HG03196 (cell line): Measurements from ENCODE around the gene HARBI1.

Experiments
- ATAC-seq: cut with Tn5 transposase; IDR thresholded peaks from one replicate; pipeline ENCODE4 v1.9.1; 2021; ENCODE audit not compliant: unreplicated experiment

HARBI1 gene

DNA sequence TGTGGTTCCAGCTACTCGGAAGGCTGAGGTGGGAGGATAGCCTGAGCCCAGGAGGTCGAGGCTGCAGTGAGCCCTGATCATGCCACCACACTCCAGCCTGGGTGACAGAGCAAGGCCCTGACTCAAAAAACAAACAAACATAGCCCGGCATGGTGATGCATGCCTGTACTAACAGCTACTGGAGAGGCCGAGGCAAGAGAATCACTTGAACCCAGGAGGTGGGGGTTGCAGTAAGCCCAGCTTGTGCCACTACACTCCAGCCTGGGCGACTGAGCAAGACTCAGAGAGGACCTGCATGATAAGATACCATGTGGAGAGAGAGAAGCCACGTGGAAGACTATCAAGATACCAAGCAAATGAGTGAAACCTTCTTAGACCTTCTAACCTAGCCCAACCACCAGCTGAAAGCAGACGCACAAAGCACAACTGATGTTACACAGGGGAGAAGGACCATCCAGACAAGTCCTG lies 59.3 kb downstream of the HARBI1 start:
- no peak for ATAC-seq

DNA sequence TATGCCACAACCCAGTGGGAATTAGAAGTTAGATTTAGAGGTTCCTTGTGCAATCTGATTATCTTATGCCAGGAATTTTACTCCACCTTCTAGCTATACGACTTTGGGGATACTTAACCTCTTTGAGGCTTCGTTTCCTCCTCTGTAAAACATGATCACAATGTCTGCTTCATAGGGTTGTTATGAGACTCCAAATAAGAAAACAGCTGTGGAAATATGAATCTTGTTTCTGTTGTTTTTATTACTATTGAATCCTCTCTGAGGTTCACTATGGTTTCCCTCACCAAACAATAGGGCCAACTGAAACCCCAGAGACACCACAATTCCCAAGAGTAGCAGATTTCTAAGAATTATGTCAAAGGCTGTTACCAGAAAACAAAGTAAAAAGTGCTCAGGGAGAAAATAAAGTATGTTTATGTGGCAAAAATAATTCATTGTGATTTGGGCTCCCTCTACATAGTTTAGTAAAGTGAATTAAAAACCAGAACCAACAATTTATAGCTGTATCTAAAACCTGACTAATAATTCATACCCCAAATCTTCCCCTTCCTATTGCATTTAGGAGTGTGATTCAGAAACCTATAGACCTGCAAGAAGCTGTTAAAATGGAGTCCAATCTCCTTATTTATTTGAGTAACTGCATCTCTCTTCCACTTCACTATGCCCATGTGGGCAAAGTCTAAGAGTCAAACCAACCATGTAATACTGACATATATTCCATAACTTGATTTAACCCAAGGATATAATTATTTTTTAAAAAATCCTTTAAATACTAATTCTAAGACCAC lies 61.6 kb downstream of the HARBI1 start:
- ATAC-seq, result peak; percentile 45

DNA sequence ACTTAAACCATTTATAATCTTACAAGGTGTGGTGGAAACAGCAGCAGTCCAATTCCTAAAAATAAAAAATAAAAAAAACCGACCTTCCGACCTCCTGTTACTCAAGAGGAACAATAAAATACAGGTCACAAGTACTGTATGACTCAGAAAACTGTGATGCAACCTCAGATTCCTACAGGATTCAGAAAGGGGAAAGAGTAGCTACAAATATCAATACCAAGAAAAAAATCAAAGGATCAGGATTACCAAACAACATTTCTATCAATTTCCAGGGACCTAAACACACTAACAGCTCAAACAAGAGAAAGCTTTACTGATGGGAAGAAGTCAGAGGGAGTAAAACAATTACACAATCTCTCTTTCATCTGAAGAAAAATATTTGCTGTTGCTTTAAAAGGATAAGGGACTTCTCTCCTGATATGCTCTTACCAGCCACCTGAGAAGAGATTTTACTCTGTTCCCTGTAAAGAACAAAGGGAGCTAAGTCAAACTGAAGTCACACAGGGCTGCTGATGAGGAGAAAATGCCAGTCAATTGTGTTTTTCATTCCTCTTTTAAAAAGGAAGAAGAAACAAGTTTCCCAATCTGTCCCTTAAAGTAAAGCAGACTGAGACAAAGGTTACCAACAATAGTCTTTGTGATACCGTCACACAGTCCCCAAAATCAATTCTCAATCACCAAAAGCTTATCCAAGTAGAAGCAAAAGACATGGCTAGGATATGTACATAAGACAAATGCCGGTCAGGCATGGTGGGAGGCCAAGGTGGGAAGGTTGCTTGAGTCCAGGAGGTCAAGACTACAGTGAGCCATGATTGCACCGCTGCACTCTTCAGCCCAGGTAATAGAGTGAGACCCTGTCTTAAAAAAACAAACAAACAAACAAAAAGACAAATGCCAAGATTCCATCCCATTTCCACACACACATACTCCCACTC lies 62.5 kb downstream of the HARBI1 start:
- peak; percentile 8 for ATAC-seq

DNA sequence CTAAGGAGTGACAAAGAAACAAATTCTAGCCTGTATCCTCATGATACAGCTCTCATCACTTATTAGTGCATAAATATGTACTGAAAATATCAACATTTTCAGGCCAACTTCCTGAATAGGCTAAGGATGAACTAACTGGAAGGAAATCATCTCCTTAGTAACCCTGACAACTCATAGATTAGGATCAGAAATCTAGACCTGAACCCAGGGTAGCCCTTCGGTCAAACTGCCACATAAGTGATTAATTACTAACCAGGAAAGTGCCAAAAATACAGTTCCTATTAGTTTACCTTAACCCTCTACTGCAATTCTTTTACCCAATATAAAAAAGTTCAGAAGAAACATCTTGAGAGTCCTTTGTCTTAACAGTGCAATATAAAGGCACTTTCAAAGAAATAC lies 63.2 kb downstream of the HARBI1 start:
- no peak for ATAC-seq
